Activated CD8-positive, alpha-beta memory T cell treated with anti-CD3 and anti-CD28 coated beads, Interleukin-2, amount 50 U/mL, for 1 hour (primary cell): Measurements from ENCODE around the gene ATG4C.
A peak's percentile ranks its signal among the peaks of the same experiment; 100 is the strongest.

Experiments used
- DNase-seq: peaks from one replicate; pipeline ENCODE4 v3.0.0-alpha.2; 2020; ENCODE audit errors: extremely low read depth

ATG4C gene

DNA sequence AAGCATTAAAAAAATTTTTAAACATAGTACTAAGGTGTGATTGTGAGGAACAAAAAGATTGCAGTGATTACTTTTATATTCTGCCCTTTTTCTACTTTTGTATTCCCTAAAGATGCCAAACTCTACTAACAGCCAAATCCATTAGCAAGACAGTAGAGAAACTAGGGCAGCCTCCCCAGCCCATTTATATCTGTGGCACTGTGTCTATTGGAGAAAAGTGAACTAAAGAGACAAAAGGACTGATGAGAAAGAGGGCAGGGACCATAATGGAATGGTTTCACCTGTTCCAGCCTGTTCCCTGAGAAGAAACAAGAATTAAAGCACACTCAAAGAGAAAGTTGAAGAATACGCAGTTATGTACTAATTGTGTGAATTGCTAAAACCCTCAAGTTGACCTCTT is 56.6 kb downstream of the ATG4C start:
- no peak for DNase-seq

DNA sequence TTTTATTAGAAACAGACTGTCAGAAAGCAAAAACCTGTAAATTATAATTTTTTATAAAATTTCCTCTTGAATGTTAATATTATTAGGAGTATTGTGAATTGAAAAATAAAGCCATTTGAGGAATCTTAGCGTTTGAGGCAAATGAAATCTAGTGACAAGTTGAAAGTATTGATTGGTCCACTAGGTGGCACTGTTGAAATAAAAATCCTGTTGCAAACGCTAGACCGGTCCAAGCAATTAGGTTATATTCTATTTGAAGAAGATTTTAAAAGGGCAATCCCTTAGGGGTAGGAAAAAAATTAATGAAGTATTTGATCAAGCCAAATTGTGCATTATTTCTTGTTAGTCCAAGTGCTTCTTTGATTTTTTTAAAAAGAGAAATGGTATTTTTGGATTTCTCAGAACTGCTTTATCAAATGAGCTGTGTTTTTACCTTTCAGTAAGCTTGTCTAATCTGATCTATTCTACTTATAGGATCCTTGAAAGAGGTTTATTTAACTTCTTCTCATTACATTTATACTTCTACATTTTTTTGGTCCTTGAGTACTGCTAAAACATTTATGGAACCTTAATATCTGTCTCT is 57.7 kb downstream of the ATG4C start:
- DNase-seq, result peak; percentile 7

DNA sequence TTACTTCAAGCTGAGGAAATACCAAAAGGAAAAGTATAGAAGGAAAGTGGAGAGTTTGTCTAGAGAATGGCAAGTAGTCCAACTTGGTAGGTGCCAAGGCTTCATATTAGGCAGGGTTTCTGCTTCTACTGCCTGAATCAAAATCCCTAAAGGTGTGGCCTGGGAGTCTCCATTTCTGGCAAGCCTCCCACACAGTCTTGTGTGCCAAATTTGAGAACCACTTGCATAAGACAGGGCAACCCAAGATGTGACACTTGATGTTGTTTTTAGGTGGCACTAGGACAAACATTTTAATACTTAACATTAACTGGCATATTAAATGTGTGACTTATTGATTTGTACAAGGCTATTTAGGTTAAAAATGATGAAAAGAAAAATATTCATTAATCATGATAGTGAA is 60.1 kb downstream of the ATG4C start:
- DNase-seq, result no peak

DNA sequence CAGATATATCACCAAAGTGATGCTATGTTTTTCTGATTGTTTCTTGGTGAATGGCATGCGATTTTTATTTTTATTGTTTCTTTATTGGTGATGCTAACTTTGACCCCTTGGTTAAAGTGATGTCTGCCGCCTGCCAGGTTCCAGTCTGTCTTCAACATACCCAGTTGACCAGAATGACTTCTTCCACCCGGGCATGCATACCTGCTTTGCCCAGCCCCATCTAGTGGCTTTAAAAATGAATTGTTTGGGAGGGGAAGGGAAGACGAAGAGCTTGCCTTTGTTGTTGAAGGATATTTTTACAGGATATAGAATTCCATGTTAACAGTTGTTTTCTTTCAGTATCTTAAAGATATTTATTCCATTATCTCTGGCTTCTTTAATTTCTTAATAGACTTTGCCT is 65.1 kb downstream of the ATG4C start:
- no peak for DNase-seq

DNA sequence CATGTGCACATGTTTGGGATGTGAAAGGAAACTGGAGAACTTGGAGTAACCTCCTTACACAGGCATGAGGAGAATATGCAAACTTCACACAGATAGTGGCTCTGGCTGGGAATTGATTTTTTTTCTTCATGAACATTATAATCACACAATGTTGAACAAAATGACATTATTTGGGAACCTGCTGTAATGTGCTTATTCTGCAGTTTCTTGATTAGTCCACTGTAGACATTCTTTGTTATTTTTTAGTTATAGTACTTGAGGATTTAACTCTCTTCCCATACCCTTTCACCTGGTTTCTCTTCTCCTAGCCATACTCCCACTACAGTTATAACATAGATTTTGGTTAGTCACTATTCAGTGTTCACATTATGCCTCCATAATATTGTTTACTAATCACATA is 68.3 kb downstream of the ATG4C start:
- DNase-seq, result no peak

DNA sequence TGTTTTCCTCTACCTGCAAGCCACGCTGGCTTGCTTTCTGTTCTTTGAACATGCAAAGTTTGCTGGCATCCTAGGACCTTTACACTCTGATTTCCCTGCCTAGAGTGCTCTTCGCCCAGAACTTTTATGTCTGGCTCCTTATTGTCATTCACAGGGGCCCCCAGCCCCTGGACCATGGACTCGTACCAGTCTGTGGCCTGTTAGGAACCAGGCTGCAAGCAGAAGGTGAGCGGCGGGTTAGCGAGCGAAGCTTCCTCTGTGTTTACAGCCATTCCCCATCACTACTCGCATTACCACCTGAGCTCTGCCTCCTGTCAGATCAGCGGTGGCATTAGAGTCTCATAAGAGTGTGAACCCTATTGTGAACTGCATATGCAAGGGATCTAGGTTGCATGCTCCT is 73.0 kb downstream of the ATG4C start:
- DNase-seq, result no peak

DNA sequence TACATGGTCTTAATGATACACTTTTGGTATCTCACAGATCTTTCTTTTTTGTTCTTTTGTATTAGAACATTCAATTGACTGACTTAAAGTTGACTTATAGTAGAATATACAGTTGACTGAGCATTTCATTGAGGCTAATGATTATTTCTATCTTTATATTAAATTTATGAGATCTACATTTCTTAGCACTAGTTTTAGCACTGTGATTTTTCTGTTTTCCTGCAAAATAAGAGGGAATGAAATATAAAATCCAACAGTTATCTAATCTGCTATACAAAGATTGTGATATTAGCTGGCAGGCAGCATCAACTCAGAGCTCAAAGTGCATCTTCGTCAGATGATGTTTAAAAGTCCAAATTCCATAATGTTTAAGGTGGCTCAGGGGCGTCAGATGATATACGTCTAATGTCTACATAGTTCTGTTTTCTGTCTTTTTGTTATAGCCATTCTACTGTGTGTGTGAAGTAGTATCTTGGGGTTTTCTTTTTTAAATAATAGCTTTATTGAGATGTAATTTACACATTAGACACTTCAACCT is 85.4 kb downstream of the ATG4C start:
- no peak for DNase-seq

DNA sequence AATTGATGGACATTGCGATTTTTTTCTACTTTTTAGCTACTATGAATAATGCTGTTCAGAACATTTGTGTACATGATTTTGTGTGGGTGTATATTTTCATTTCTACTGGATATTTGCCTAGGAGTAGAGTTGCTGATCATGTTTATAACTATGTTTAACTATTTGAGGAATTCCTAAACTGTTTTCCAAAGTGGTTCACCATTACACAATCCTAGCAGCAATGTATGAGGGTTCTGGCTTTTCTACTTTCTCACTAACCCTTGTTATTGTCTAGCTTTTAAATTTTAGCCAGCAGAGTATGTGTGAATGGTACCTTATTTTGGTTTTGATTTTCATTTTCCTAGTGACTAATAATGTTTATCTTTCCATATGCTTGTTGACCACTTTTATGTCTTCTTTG is 86.2 kb downstream of the ATG4C start:
- no peak for DNase-seq

DNA sequence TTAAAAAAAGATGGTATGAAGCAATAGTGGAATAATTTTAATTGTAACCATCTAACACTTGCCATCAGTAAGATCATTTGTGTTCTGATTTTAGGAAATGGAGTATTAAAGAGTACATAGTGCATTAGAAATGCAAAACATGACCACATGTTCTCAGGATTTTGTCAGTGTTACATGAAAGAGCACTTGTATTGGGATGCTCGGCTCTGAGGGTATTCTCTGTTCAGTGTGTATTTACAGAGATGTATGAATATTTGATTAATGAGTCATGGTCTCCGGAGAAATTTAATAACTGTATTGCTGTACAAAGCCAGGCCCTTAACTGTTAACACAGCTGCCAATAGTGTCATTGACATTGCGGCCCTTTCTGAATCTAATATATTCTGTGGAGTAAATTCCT is 91.7 kb downstream of the ATG4C start:
- DNase-seq, result no peak

DNA sequence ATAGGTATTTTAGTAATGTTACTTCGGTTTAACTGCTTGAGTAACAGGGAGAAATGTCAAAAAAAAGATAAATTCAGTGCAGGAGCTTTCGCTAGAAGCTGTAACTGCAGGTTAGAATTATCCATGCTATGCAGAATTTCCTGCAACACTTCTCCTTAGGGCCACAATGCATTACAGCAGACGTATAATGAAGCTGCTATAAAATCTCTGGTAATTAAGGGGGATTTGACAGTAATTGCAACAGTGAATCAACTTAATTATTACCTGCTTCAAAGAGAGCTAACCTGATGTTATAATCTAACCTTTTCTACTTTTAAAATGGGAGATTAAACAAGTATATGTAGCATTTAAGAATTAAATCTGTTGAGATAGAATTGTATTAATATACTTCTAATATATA is 92.6 kb downstream of the ATG4C start:
- DNase-seq, result no peak

DNA sequence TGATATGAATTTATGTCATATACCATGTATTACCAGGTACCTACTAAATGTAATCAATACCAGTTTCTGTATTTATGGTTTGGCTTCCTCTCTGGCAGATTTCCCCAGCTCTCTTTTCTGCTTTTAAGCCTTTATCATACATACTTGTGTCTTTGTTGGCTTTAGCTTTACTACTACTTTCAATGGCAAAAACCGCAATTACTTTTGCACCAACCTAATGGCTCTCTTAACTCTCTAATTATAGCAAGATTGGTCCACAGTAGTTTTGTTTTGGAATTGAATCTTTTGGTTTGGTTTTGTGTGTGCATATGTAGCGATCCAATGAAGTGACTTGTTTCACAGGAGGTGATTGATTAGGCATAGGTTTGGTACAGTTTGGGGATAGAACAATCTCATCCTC is 93.6 kb downstream of the ATG4C start:
- DNase-seq, result no peak

DNA sequence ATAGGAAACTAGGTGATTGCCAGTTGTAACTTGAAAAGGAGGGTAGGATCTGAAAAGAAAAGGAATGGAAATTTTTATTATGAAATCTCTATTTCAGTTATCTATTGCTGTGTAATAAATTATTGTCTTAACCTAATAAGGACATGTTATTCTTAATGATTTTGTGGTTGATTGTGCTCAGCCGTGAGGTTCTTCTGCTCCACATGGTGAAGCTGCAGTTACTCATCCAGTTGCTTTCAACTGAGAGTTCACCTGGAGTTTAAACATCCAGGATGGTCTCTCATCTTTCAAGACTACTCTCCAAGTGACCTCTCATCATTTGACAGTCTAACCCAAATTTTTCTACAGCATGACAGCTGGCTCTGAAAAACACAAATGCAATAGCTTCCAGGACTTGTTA is 96.0 kb downstream of the ATG4C start:
- no peak for DNase-seq

DNA sequence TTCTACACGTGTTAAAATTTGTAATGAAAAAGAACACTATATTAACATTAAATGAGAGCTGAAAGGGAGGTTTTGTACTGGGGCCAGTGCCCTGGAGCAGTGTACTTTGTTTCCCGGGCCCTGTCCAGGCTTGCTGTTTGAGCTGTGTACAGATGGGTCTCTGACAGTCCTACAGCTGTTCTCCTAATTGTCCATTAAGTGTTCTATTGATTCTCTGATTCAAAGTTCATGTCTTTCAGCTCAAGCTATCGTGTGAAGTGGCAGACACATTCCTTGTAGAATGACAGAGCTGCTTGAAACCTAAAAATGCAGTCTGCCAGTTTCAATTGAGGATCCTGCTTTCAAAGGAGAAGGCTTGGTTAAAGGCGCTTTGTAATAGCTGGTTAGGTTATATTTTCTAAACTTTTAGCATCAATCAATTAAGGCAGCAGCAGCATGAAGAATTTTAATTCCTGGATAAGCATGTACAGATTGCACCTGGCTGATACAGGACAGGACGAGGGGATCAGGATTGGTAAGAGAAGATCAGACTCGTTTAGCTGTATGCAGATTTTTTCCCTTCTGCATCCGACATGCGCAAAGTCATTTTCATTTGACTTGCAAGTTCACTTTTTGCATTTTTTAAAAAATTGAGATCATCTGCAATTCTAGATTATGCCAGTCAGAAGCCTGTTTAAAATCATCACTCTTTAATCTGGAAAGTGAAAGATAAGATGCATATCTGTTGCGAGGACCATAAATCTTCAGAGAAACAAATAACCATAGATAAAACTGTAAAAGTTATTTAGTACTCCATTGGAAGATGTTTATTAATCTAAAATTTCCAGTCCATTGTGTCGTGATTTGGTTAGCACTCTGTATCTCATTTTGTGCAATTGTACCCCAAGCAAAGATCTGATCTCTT is 98.5 kb downstream of the ATG4C start:
- no peak for DNase-seq

DNA sequence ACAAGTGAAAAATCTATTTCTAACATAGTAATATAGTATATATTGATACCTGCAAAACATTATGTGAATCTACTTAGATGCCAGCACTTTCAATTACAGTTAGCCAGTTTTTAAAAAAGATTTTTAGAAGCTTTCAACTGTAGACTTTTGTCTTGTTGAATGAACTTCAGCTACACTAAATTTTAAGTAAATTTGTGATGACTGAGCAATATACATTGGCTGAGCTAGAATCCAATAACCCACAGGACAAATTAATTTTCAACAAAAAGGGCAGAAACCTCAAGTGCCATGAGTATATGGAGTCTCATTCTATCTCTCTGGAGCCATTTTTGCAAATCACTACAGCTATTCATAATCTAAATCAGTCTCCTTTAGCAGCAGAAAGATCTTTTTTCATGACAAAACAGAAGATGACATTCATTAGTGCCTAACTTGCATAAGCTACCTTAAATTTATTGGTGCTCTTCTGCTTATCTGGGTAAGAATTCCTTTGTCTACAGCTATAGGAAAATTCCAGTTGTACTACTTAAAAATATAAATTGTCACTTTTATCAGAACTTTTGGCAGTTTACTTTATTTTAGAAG is 100.3 kb downstream of the ATG4C start:
- no peak for DNase-seq

DNA sequence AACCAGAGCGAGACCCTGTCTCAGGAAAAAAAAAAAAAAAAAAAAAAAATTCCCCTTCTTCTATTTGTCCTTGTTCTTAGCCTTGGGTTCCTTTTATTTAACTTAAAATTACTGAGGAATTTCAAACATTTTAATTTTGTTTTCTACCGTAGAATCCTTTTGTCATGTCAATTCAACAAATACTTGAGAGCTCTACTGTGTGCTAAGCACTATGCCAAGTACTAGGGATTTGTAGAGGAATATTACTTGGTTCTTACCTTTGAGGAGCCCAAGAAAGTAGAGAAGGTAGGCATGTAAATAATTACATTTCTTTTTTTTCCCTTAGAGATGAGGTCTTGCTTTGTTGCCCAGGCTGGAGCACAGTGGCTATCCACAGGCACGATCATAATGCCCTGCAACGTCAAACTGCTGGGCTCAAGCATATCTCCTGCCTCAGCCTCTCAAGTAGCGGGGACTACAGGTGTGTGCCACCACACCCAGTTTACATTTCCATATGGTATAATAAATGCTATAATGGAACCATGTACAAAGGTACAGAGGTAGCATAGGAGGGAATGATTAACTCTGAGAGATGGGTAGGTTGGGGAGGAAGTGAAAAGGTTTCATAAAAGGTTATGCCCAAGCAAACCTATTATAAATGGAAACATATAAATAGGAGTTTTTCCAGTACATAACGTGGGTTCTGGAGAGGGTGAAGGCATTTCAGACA is 104.0 kb downstream of the ATG4C start:
- no peak for DNase-seq

DNA sequence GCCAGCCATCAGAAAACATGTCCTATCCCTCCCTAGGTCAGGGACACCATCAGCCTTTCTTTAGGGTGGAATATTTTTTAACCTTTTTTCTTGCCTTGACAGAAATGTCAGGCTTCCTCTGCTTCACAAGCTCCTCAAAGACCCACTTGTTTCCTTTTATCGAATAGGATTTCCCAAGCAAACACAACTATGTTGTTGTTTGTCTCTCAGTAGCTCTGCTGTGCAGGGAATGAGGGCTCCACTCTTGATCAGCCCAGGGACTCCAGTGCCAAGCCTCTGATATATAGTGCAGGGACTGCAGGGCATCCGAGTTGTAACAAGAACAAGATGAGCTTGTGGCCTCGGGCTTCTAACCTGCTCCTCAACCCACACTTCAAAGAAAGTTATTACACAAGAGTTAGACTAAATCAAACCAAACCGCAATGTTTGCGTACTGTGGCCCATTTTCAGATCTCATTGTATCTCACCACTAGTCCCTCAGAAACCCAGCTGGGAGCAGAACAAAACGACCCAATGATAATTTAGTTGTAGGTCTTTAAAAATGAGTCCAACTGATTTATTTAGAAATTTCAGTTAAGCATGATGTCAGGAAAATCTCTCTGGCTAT is 108.1 kb downstream of the ATG4C start:
- DNase-seq, result no peak

DNA sequence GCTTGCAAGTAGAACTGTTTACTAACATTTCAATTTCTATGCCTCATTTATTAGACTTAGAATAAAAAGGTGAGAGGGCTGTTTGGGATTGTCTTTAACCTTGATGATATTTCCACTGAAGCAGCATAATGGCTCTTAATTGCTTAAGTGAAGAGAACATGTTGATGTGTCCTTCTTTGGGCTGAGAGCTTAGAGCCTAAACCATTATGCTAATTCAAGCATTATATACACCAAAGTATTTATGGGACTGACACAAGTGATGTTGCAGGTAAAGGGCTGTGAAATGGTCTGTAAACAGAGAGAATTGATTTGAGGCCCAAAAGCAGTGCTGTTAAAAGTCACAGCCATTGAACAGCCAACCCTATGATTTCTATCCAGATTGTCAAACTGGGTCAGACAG is 113.9 kb downstream of the ATG4C start:
- DNase-seq, result no peak

DNA sequence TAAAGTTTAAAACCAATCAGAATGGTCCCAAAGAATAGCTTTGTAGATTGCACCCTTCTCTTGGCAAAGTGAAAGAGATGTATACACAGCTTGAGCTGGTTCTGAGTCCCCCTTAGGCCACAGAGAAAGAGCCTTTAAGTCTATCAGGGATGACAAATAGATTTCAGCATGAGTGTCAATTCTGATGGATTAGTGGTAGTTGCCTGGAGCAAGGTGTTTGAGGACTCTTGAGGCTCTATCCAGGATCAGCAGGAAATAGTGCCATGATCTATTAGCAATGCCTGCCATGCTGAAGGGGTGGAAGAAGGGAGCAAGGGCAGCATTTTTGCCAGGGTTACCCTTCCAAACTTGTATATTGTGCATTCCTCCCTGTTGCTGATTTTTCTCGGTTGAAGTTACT is 116.6 kb downstream of the ATG4C start:
- no peak for DNase-seq

DNA sequence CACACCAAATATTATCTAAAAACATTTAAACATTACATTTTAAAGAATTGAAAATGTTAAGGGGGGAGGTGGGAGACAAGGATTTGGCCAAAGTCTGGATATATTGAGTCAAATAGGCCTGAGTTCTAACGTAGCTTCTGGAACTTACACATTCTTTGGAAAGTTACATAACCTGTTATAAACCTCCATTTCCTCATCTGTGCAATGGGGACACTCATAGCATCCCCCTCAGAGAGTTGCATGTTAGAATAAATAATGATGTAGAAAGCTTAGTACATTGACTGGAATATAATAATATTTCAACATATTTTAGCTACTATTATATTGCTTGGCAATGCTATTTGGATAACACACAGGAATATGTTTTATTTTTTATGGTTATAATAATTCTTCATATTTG is 117.7 kb downstream of the ATG4C start:
- no peak for DNase-seq

DNA sequence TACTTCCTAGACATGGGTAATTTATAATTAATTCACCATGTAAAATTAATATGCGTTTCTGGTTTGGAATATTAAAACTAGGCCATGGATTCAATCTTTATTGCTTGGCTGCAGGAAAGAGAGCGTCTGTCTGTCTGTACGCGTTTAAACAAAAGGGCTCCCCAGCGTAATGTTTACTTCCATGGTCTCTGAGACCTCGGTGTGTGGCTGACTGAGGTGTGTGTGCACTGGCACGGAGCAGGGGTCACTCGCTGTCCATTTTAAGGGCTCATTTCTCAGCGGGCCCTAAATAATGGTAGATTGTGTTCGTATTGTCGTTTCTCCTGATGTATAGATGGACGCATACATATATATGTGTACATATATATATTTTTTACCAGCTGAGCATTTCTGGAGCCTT is 119.6 kb downstream of the ATG4C start:
- DNase-seq, result no peak

DNA sequence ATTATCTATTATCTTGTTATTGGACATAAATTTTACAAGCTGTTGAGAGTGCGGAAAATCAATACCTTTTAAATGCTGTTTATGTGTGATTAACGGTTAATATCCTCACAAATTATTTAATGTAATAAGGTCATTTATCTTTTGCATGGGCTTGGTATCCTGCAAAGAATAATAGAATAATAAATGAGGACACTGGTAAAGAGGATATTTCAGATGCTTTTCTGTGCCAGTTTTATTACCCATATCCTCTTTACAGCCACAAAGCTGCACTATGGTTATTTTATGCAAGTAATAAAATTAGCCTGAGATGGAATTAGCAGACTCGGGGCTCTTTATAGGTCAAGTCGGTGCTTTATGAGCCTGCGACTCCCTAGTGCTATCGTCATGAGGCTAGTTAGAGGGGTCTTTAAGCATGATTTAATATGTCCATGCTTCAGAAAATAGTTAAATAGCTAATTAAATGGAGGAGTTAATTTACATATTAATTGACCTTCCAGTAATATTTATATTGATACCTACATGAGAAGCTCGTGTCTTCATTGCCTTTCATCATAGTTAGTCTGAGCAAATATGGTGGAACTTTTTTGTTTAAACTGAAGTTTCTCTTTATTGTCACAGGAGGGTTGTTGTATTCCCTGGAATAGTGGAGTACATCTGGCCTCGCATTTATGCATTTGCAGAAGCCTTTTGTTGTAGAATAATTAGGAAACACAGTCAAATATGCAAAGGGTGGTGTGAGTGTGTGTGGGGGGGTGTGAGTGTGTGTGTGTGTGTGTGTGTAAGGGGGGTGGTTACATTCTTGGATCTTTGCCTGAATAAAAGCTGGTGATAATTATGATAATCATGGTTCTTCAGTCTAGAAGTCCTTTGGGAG is 120.3 kb downstream of the ATG4C start:
- DNase-seq, result no peak
